GF-D8 (cell line): ENCODE results near the gene GNAI1.

ENCODE experiments used
- DNase-seq: peaks from one replicate; lab custom pipeline; 2025; lab: John Stamatoyannopoulos, UW

GNAI1 gene

GRCh38 chr7:80253653-80254052 is 119.0 kb downstream of the GNAI1 start:
- DNase-seq, result no peak

GRCh38 chr7:80255656-80256055 is 121.0 kb downstream of the GNAI1 start:
- no peak for DNase-seq

- no peak for DNase-seq
These were observed 123.1 kb downstream of the GNAI1 start for GRCh38 chr7:80257756-80258155.

- DNase-seq, result no peak
These were observed 126.0 kb downstream of the GNAI1 start for GRCh38 chr7:80260606-80261005.

- DNase-seq, result no peak
These were observed 128.7 kb downstream of the GNAI1 start for GRCh38 chr7:80263333-80263732.

- no peak for DNase-seq
These were observed 129.2 kb downstream of the GNAI1 start for GRCh38 chr7:80263821-80264220.

- DNase-seq, result no peak
These were observed 130.3 kb downstream of the GNAI1 start for GRCh38 chr7:80264769-80265495.

GRCh38 chr7:80272560-80273239 is 138.1 kb downstream of the GNAI1 start:
- DNase-seq, result no peak

- no peak for DNase-seq
These were observed 138.7 kb downstream of the GNAI1 start for GRCh38 chr7:80273327-80273726.

- DNase-seq, result no peak
These were observed 140.6 kb downstream of the GNAI1 start for GRCh38 chr7:80275192-80275605.
